Stimulated activated CD8-positive, alpha-beta memory T cell treated with anti-CD3 and anti-CD28 coated beads, Interleukin-4, amount 100 ng/mL, for 24 hours (primary cell): Measurements from ENCODE around the gene CAPN11.

ENCODE experiments used
- DNase-seq: peaks from one replicate; pipeline ENCODE4 v3.0.0-alpha.2; 2020; ENCODE audit warnings: low read depth

CAPN11 gene

GRCh38 chr6:44158770-44159228, at the start of gene CAPN11:
Gene CAPN11 (plus strand): TSS chr6:44158820. CDS start chr6:44158849, 29 bp downstream.
- no peak for DNase-seq

DNA sequence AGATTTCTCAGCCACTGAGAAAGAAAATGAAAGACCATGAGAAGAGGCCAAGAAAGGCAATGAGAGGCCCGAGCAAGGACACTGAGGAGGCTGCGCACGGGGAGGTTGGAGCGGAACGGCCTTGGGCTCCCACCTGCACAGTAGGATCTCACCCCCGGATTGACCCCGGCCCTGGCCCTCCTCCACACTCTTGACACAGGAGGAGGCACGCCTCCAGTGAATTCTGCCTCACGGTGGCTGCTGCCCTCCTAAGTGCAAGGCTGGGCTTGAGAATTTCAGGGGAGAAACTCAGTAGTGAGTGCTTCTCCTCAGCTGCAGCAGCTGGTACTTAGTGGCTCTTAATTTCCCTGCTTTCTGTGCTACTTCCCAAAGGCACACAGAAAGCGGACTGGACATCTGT, 49.4 kb upstream of the CAPN11 start:
- DNase-seq: no peak

DNA sequence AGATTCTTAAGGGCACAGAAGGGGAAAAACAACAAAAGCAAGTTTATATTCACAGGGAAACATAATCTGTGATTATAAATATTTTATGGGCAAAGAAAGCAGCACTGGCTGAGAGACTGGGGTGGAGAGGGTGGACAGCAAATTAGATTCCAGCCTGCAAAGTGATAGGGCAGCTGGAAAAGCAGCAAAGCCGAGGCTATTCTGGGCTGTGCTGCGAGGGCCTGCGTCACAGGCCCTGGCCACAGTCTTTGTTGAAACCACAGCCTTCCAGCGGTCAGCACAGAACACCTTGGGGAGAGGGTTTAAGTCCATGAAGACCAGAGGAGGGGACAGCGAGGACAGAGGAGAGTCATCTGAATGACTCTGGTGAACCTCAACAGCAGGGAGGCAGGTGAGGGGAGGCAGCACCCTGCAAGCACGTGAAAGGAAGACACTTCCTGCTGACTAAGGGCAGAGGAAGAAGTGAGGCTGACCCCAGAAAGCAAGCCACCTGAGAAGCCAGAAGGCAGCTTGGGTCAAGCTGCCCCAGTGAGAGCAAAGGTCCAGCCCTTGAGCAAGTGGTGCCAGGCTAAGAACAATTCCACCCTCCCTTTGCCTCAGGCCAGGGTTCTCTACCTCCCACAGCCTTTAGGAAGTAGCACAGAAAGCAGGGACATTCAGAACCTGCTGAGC, 48.5 kb upstream of the CAPN11 start:
- DNase-seq: no peak

DNA sequence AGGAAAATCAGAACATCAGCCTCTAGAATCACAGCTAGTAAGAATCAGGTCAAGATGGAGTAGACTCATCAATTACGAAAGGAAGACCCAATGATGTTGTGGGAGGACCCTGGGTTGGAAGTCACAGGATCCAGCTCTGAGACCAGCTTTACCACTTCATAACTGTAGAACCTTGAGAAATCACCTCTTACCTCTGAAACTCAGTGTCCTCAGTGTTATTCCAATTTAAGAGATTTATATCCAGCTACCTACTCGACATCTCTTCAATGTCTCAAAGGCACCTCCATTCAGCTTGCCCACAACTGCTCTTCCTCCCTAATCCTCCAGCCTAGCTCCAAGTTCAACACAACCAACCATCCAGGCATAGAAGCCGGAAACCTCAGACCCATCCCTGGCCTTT, 47.7 kb upstream of the CAPN11 start:
- no peak for DNase-seq

GRCh38 chr6:44111434-44112417, 46.9 kb upstream of the CAPN11 start:
- DNase-seq: no peak

DNA sequence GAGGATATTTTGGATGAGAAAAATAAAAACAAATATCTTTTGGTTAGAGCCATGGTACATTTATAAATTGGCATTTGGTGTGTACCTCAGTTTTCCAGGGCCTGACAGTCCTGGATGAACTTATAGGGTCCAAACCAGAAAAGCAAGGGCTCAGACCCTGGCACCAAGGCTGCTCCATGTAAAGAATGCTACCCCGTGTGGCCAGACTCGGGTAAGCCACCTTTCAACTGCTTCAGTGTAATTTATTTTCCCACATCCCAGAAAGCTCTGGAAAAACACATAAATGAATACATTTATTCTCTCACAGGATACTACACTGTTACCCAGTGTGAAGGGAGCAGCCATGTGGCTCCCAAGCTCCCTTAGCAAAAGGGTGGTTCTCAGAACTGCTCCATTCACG, 45.2 kb upstream of the CAPN11 start:
- DNase-seq: no peak

DNA sequence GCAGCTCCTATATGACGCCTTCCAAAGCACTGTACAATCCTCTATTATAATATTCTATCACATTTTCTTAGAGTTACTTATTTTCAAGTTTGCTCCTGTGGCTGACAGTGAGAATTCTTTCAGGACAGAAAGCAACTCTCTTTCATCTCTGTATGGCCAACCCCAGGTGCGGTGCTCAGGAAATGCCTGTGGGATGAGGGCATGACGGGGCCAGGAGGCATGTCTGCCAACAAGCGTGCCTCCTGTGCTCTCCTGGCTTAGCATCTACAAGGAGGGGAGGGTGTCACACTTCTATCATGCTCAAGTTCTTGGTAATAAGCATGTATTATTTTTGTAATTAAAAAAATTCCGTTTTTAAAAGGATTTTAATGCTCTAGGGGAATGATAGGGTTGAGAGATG, 42.8 kb upstream of the CAPN11 start:
- DNase-seq: no peak

GRCh38 chr6:44116641-44117382, 41.8 kb upstream of the CAPN11 start:
- no peak for DNase-seq

DNA sequence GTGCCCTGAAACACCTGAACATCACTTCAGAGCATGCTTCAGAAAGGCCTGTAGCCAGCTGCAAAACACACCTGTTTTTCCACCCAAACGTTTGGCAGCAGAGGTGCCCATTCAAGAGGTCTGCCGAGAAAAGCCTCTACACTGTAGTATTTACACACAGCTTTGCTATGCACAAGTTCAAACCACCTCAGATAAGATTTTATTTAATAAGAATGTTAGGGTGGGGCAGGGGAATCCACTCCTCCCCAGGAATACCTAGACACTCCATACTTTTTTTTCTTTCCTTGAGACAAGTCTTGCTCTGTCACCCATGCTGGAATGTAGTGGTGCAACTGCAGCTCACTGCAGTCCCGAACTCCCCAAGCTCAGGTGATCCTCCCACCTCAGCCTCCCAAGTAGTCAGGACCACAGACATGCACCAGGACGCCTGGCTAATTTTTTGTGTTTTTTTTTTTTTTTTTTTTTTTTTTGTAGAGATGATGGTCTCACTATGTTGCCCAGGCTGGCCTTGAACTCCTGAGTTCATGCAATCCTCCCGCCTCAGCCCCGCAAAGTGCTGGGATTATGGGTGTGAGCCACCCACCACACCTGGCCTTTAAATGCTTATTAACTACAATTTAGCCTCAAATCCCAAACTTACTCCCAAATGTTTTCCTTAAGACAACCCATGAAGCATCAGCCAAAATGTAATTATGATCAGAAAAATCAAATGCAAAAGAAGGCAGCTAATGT, 41.1 kb upstream of the CAPN11 start:
- DNase-seq: no peak

GRCh38 chr6:44119704-44120262, 38.8 kb upstream of the CAPN11 start:
- DNase-seq: no peak

- DNase-seq: no peak
These were observed 37.8 kb upstream of the CAPN11 start for GRCh38 chr6:44120692-44121443.

DNA sequence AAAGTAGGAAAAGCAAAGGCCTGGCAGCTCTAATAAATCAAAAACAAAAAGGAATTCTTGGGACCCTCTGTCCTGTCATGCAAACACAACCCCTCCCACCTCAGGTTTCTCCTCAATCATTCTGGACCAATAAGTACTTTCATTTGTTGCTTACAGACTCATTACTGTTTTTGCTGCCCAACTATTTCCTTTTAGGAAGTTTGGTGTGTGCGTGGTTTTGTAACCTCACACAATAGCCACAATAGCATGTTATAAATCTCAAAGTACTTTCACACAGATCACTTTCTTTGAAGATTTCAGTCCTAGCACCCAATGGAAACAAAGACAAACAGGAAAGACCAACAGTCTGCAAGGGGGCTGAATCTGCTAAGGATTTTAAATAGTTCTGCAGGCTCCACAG, 35.8 kb upstream of the CAPN11 start:
- DNase-seq: no peak

DNA sequence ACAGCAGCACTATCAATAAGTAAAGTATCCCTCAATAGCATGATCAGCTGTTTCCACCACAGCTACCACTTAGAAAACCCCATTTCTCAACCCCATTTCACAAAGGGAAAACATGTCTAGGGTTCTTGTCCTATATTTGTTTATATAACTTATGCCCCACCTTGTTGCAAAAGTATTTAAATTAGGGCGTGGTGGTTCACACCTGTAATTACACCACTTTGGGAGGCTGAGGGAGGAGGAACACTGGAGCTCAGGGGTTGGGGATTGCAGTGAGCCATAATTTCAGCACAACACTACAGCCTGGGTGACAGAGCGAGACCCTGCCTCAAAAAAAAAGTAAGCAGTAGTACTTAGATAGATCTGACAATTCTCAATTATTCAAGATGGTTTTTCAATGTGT, 35.1 kb upstream of the CAPN11 start:
- DNase-seq: no peak

- peak; percentile 72 for DNase-seq
These were observed 32.1 kb upstream of the CAPN11 start for GRCh38 chr6:44126320-44127149.

DNA sequence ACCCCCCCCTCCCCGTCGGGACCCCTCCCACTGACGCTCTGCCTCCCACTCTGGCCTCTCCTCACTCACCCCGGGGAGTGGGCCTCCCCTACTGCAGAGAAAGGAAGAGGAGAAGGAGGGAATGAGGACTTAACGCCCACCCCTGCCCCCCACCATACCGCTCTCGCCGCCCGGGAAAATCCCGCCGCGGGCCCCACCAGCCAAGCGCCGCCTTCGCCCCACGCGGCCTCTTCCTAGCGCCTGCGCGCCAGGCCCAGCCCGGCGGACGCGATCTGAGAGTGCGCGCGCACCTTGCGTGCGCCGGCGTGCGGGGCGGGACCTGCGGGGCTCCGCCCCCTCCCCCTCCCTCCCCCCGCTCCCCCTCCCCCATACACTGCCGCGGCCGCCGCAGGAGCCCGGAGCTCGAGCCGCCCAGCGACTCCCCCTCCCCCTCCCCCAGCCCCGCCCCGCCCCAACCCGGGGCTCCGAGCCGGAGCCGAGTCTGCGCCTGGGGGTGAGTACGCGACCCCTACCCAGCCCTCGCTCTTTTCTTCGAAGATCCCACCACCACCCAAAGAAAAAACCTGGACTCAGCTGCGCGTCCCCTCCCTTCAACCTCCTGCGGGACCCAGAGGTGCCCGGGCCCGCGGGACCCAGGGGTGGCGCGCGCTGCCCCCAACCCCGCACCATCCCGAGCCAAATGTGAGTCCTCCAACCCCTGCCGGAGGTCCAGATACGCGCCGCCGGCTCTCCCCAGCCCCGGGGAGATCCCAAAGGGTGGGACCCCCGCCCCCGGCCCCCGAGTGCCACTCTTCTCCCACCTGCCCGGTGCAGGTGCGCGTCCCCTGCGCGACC, 31.2 kb upstream of the CAPN11 start, which contains the start of the genes MRPL14 and TMEM63B:
Gene MRPL14 (minus strand): TSS at position 267 of the 834 bp plus-strand sequence. CDS start 10,841 bp downstream, outside the sequence.
Gene TMEM63B (plus strand): TSS at position 369 of the 834 bp plus-strand sequence. CDS start 7,031 bp downstream, outside the sequence.
- DNase-seq: peak; percentile 86

DNA sequence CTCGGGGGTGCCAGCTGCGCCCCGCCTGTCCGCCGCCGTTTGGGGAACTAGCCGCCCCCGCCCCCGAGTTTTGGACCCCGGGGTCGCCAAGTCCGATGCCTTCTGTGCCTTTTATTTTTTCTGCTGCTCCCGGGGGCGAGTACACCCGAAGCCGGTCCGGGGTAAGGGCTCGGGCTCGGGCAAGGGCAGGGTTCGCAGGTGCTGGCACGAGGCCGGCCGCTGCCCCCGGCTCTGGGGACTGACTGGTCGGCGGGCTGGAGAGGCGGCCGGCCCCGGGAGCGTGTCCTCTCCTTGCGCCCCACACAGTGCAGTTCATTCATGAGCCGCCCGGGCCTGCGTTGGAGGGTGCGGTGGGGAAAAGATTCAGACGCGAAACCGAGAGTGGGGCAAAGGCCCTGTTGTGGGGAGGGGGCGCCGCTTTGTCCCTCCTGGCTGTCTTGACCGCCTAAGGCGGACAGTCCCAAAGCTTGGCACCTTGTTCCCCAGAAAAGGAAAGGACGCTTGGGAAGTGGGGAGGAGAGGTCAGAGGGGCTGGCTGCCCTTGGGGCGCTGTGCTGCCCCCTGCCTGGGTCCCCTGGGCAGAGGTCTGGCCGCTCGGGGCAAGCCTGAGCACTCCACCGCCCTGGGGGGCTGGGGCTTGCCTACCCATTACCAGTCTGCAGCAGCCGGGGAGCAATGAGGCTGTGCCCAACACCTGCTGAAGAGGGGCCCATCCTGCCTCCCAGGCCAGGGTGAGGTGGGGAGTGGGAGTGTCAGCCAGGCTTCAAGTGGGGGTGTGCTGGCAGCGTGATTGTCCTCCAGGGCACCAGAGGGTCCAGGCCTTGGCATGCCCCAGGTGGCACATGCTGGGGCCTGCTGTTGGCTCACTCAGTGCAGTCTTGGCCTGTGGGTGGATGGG, 30.4 kb upstream of the CAPN11 start:
- no peak for DNase-seq

DNA sequence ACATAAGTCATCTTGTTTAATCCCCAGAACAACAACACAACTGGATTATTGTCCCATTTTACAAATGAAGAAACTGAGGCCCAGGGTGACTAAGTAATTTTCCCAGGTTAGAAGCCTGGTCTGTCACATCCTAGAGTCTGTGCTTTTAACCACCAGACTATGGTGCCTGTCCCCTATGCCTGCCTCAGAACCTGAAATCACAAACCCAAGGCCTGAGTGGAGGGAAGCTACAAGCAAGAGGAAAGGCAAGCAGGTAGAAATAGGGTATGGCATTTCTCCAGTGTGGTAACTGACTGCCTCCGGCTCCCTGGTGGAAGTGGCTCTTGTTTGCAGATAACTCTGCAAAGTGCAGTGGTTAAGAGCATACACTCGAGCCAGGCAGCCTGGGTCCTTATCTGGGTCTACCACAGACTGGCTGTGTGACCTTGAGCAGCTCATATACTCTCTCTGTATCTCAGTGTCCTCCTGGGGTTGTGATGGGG, 28.7 kb upstream of the CAPN11 start:
- DNase-seq: no peak
